SK-N-MC (cell line): ENCODE measurements around the gene VTA1.

Experiments used
- EZH2 ChIP-seq: fragments of 200-600 bp; sonication (generic); IDR thresholded peaks from one replicate; pipeline ENCODE4 v1.6.1; 2017; ENCODE audit warnings: antibody characterized with exemption
- POLR2AphosphoS5 ChIP-seq: IDR thresholded peaks from 2 replicates; pipeline ENCODE4 v1.6.1; 2012; ENCODE audit warnings: mild to moderate bottlenecking, low read depth, low read length, borderline replicate concordance

DNA sequence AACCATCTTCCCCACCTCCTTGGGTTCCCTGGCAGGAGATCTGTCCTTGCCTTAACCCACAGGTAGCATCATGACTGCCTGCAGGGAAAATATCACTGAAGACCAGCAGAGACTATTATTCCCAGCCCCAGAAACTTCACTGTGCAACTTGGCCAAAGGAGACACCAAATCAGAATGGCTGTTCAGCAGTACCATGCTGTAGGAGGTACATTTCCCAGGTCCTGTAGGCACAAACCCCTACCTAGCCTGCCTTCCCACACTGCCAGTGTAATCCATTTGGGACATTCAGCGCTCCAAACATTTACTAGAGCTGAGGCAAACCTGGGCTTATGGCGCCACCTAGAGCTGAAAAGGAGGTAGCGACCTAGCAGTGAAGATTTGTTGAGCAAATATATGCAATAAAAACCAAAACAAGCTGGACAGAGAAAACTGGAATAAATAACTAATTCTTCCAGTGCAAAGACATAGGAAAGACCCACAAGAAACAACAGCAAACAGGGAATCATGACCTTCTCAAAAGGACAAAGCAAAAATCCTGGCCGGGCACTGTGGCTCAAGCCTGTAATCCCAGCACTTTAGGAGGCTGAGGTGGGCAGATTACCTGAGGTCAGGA lies 60.3 kb downstream of the VTA1 start:
- TF ChIP-seq POLR2AphosphoS5 = no peak
- no peak for TF ChIP-seq EZH2
